HEK293T (cell line): ENCODE results near the gene RETREG3.

ENCODE experiments used
- CTCF ChIA-PET: fragments of 350-600 bp; formaldehyde crosslinking; extraction: SDS; loops from one replicate; lab custom pipeline; 2021; ENCODE audit warnings: antibody characterized with exemption, inconsistent platforms; lab: Yijun Ruan, JAX
- POLR2A ChIA-PET: fragments of 350-600 bp; formaldehyde crosslinking; extraction: SDS; loops from one replicate; lab custom pipeline; 2020; ENCODE audit warnings: antibody characterized with exemption, inconsistent platforms; lab: Yijun Ruan, JAX
- DNase-seq: peaks from one replicate; pipeline ENCODE4 v3.0.0; 2012; ENCODE audit warnings: mixed read lengths; ENCODE audit errors: extremely low spot score
- ARNT ChIP-seq: fragments of 450-650 bp; IDR thresholded peaks from 2 replicates; pipeline ENCODE4 v1.6.1; 2017; ENCODE audit warnings: mild to moderate bottlenecking
- BHLHE40 ChIP-seq: fragments of 450-650 bp; IDR thresholded peaks from 2 replicates; pipeline ENCODE4 v1.6.1; 2016; ENCODE audit warnings: mild to moderate bottlenecking, moderate library complexity, borderline replicate concordance
- CTBP1 ChIP-seq: fragments of 450-650 bp; IDR thresholded peaks from 2 replicates; pipeline ENCODE4 v1.6.1; 2016; ENCODE audit warnings: borderline replicate concordance
- ELF4 ChIP-seq: fragments of 450-650 bp; IDR thresholded peaks from 2 replicates; pipeline ENCODE4 v1.6.1; 2017; ENCODE audit warnings: antibody characterized with exemption
- FOXA1 ChIP-seq: fragments of 450-650 bp; IDR thresholded peaks from 2 replicates; pipeline ENCODE4 v1.6.1; 2016; ENCODE audit warnings: mild to moderate bottlenecking
- FOXK2 ChIP-seq: fragments of 450-650 bp; IDR thresholded peaks from 2 replicates; pipeline ENCODE4 v1.6.1; 2016; ENCODE audit warnings: mild to moderate bottlenecking
- FOXM1 ChIP-seq: fragments of 450-650 bp; IDR thresholded peaks from 2 replicates; pipeline ENCODE4 v1.6.1; 2017; ENCODE audit warnings: mild to moderate bottlenecking, borderline replicate concordance
- HDGF ChIP-seq: fragments of 450-650 bp; IDR thresholded peaks from 2 replicates; pipeline ENCODE4 v1.6.1; 2017; ENCODE audit warnings: antibody characterized with exemption, borderline replicate concordance
- L3MBTL2 ChIP-seq: fragments of 450-650 bp; conservative IDR thresholded peaks from 2 replicates; pipeline ENCODE4 v1.6.1; 2016; ENCODE audit warnings: mild to moderate bottlenecking
- LEF1 ChIP-seq: fragments of 450-650 bp; IDR thresholded peaks from 2 replicates; pipeline ENCODE4 v1.6.1; 2017; ENCODE audit warnings: mild to moderate bottlenecking, borderline replicate concordance
- NFRKB ChIP-seq: fragments of 450-650 bp; IDR thresholded peaks from 2 replicates; pipeline ENCODE4 v1.6.1; 2016; ENCODE audit warnings: mild to moderate bottlenecking, moderate library complexity
- PKNOX1 ChIP-seq: fragments of 450-650 bp; IDR thresholded peaks from 2 replicates; pipeline ENCODE4 v1.6.1; 2016
- SP1 ChIP-seq: fragments of 450-650 bp; IDR thresholded peaks from 2 replicates; pipeline ENCODE4 v1.6.1; 2017
- SUZ12 ChIP-seq: fragments of 450-650 bp; IDR thresholded peaks from 2 replicates; pipeline ENCODE4 v1.6.1; 2016; ENCODE audit warnings: mild to moderate bottlenecking
- TARDBP ChIP-seq: fragments of 450-650 bp; IDR thresholded peaks from 2 replicates; pipeline ENCODE4 v1.6.1; 2016
- ZNF384 ChIP-seq: fragments of 450-650 bp; IDR thresholded peaks from 2 replicates; pipeline ENCODE4 v1.6.1; 2016

Gene RETREG3

DNA sequence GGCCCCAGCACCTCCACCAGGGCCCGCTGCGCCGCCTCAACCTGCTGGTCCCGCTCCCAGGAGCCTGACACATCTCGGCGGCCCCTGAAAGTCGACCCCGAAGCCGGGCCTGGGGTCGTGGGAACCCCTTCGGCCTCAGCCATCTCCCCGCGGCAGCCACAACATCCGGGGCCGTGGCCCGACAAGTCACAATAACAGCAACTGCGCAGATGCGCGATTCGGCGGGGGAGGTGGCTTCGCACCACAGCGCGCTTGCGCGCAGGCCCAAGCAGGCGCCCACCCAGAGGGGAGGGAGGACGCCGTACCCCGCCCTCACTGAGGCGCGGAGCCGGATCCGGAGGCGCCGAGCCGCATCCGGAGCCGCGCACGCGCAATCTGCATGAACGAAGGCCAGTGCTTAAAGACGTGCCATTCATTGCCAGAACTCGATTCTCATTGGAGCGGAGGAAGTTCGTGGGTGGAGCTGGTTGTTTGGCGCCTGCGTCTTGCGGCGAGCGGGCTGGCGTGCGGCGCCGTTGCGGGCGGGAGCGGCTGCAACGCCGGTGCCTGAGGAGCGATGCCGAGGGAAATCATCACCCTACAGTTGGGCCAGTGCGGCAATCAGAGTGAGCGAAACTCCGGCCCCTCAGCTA is at the start of gene RETREG3, which contains the start of gene TUBG1:
TSS of gene RETREG3 (minus strand) at position 193 of the 632 bp plus-strand sequence. CDS start at position 143, 50 bp downstream.
TSS of gene TUBG1 (plus strand) at position 502 of the 632 bp plus-strand sequence. CDS start at position 557, 55 bp downstream.
- TF ChIP-seq PKNOX1, result peak; percentile 97
- TF ChIP-seq SUZ12, result no peak
- peak; percentile 90; the same call in 1 of the 2 replicates for TF ChIP-seq HDGF
- TF ChIP-seq SP1, result no peak
- TF ChIP-seq L3MBTL2, result peak; percentile 75
- ChIA-PET POLR2A (interaction anchor here (0.6 to 3.7 kb wide), 37 partner anchors 10 to 920 kb away, joined by 3 to 88 read pairs (median 5); partner anchors contain the start of genes EIF1, PLEKHH3, PSMC3IP and TUBG2), CTCF (interaction anchor here (1.5 to 3.1 kb wide), 2 partner anchors 31 to 70 kb away, joined by 4 to 25 read pairs; partner anchors contain the start of gene PSMC3IP)
- DNase-seq, result peak; percentile 99

DNA sequence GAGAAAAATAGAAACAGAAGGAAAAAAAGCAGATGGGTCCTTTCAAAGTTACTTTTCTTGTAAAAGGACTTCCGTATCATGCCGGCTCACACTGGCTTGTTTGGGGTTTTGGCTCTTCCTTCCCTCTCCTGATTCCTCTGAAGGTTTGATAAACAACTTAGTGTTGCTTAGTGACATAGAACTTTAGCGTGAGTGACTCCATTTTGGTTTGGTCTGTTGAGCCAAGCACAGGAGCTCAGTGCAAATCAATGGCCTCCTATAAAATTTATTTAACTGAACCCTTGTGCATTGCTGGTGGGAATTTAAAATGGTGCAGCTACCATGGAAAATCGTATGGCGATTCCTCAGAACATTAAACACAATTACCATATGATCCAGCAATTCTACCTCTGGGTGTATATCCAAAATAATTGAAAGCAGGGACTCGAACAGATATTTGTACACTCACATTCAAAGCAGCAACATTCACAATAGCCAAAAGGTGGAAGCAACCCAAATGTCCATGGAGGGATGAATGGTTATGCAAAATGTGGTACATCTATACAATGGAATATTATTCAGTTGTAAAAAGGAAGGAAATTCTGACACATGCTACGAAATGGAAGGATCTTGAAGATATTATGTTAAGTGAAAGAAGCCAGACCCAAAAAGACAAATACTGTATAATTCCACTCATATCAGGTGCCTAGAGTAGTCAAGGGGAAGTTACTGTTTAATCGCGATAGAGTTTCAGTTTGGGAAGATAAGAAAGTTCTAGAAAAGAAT is 48.8 kb upstream of the RETREG3 start:
- ChIA-PET CTCF (interaction anchor here (1.4 kb wide), 1 partner anchor 18 kb away, joined by 6 read pairs; the partner anchor contains the start of gene PLEKHH3), POLR2A (interaction anchor here (0.6 to 7.9 kb wide), 9 partner anchors 12 to 145 kb away, joined by 3 to 102 read pairs (median 6); partner anchors contain the start of genes PLEKHH3, PSMC3IP, RETREG3 and TUBG1)
- DNase-seq, result no peak
- TF ChIP-seq ZNF384 (no peak), CTBP1 (no peak), PKNOX1 (no peak), LEF1 (no peak), HDGF (no peak), SUZ12 (no peak)

- ChIA-PET POLR2A (interaction anchor here (2.6 kb wide), 1 partner anchor 46 kb away, joined by 19 read pairs; the partner anchor contains the start of genes RETREG3 and TUBG1), CTCF (interaction anchor here (0.7 kb wide), 1 partner anchor 77 kb away, joined by 3 read pairs; no protein-coding TSS in a partner anchor)
- TF ChIP-seq BHLHE40 (no peak), L3MBTL2 (peak; percentile 41; the same call in 1 of the 2 replicates)
- DNase-seq, result no peak
Observed at GRCh38 chr17:42655528-42655927, 46.4 kb upstream of the RETREG3 start.

DNA sequence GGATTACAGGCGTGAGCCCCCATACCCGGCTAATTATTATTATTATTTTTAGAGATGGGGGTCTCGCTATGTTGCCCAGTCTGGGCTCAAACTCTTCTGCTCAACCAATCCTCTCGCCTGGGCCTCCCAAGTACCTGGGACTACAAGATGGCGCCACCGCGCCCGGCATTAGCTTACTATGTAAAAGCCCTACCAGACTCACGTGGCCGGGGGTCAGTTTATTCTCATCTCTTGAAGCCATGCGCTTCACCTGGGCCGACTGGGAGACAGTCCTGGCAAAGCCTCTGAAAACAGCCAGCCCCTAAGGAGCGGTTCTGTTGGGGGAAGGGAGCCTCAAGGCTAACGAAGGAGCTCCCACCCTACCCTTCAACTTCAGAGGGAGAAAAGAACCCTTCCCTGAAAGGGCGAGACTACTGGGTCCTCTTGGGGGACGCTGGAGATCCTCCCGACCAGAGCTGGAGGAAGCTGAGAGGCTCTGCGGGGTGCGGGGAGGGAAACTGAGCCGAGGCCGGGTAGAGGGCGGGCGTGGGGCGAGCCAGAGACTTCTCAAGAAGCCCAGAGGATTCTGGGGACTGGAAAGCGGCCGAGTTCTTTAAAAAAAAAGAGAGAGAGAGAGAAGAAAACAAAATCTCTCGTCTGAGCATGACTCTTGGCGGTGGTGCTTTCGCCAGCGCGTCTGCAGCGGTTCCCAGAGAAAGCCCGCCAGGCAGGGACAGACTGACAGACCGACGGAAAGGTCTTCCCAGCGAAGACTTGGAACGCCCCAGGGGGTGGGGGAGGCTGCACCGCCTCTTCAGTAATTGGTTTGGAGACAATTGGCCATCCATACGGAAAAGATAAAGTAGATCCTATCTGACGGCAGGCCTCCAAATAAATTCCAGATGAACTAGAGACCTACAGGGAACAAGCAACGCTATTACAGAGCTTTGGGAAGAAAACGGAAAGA is 44.3 kb upstream of the RETREG3 start:
- POLR2A ChIA-PET, result interaction anchor here (0.7 to 2.6 kb wide), 12 partner anchors 8 to 344 kb away, joined by 3 to 19 read pairs (median 4); partner anchors contain the start of genes PLEKHH3, PSMC3IP, RETREG3 and RPL27
- no peak for TF ChIP-seq CTBP1
- 0 out of 2 replicates have a peak, but pooled peaks have one; percentile 57 for TF ChIP-seq ZNF384
- TF ChIP-seq L3MBTL2, result peak; percentile 56; the same call in 1 of the 2 replicates
- peak; percentile 52 for DNase-seq
- CTCF ChIA-PET, result interaction anchor here (0.7 kb wide), 1 partner anchor 21 kb away, joined by 3 read pairs; no protein-coding TSS in a partner anchor

- DNase-seq, result no peak
- ChIA-PET POLR2A (no interaction called here), CTCF (interaction anchor here (1.2 kb wide), 1 partner anchor 28 kb away, joined by 4 read pairs; no protein-coding TSS in a partner anchor)
Observed at GRCh38 chr17:42651392-42651791, 42.2 kb upstream of the RETREG3 start.

More at GRCh38 chr17:42651392-42651791, 42.2 kb upstream of the RETREG3 start:
- TF ChIP-seq FOXM1 (no peak), LEF1 (no peak), BHLHE40 (no peak), ZNF384 (no peak), SP1 (no peak), ARNT (no peak), FOXK2 (no peak), TARDBP (no peak), HDGF (no peak), L3MBTL2 (no peak), SUZ12 (no peak), NFRKB (no peak), CTBP1 (no peak), ELF4 (no peak), FOXA1 (no peak), PKNOX1 (no peak)
